HG02571 (cell line): ENCODE measurements around the gene CAMTA1.

Experiments used
- ATAC-seq: cut with Tn5 transposase; IDR thresholded peaks from one replicate; pipeline ENCODE4 v1.9.1; 2021; ENCODE audit warnings: mild to moderate bottlenecking, moderate library complexity; ENCODE audit not compliant: unreplicated experiment

Gene CAMTA1

GRCh38 chr1:7018826-7019225 is 233.6 kb downstream of the CAMTA1 start:
- no peak for ATAC-seq

GRCh38 chr1:7019510-7019909 is 234.3 kb downstream of the CAMTA1 start:
- no peak for ATAC-seq

GRCh38 chr1:7022058-7022457 is 236.8 kb downstream of the CAMTA1 start:
- no peak for ATAC-seq

GRCh38 chr1:7025013-7025412 is 239.8 kb downstream of the CAMTA1 start:
- ATAC-seq = no peak

GRCh38 chr1:7026169-7026568 is 240.9 kb downstream of the CAMTA1 start:
- no peak for ATAC-seq

- no peak for ATAC-seq
These were observed 247.7 kb downstream of the CAMTA1 start for GRCh38 chr1:7032992-7033391.

- ATAC-seq = no peak
These were observed 251.1 kb downstream of the CAMTA1 start for GRCh38 chr1:7036386-7036785.

GRCh38 chr1:7039590-7040220 is 254.5 kb downstream of the CAMTA1 start:
- no peak for ATAC-seq

- ATAC-seq = no peak
These were observed 255.9 kb downstream of the CAMTA1 start for GRCh38 chr1:7040969-7041695.

- no peak for ATAC-seq
These were observed 257.3 kb downstream of the CAMTA1 start for GRCh38 chr1:7042322-7043190.

GRCh38 chr1:7043191-7043549 is 257.9 kb downstream of the CAMTA1 start:
- ATAC-seq = no peak

- ATAC-seq = no peak
These were observed 258.7 kb downstream of the CAMTA1 start for GRCh38 chr1:7043719-7044535.

GRCh38 chr1:7045897-7046296 is 260.6 kb downstream of the CAMTA1 start:
- ATAC-seq = no peak

GRCh38 chr1:7046314-7046713 is 261.1 kb downstream of the CAMTA1 start:
- ATAC-seq = no peak

GRCh38 chr1:7046891-7047290 is 261.6 kb downstream of the CAMTA1 start:
- no peak for ATAC-seq

GRCh38 chr1:7047866-7048265 is 262.6 kb downstream of the CAMTA1 start:
- ATAC-seq = no peak

GRCh38 chr1:7048395-7048794 is 263.1 kb downstream of the CAMTA1 start:
- ATAC-seq = no peak

- no peak for ATAC-seq
These were observed 264.8 kb downstream of the CAMTA1 start for GRCh38 chr1:7049913-7050625.

- no peak for ATAC-seq
These were observed 265.8 kb downstream of the CAMTA1 start for GRCh38 chr1:7050751-7051665.
